GM12891 (cell line): ENCODE results near the gene RAP1GAP.

Experiments used
- DNase-seq: peaks from one replicate; pipeline ENCODE4 v3.0.0; 2011; ENCODE audit warnings: low spot score; ENCODE audit not compliant: insufficient read length
- FAIRE-seq: peaks from 2 replicates; lab custom pipeline; 2011; peaks lifted over from hg19 to GRCh38; lab: Jason Lieb, UNC
- PAX5 ChIP-seq: IDR thresholded peaks from 2 replicates; pipeline ENCODE4 v1.6.1; 2011; ENCODE audit warnings: low read length, moderate library complexity, mild to moderate bottlenecking; ENCODE audit not compliant: insufficient read depth, severe bottlenecking
- POLR2A ChIP-seq: IDR thresholded peaks from 2 replicates; pipeline ENCODE4 v1.6.1; 2011; ENCODE audit warnings: low read depth, low read length, control low read depth
- POLR2AphosphoS5 ChIP-seq: IDR thresholded peaks from 2 replicates; pipeline ENCODE4 v1.6.1; 2011; ENCODE audit warnings: low read depth, low read length, control low read depth
- POU2F2 ChIP-seq: IDR thresholded peaks from 2 replicates; pipeline ENCODE4 v1.6.1; 2011; ENCODE audit warnings: low read depth, mild to moderate bottlenecking, control low read depth, low read length, moderate library complexity
- SPI1 ChIP-seq: IDR thresholded peaks from 2 replicates; pipeline ENCODE4 v1.6.1; 2011; ENCODE audit warnings: low read depth, low read length, control low read depth
- TAF1 ChIP-seq: IDR thresholded peaks from 2 replicates; pipeline ENCODE4 v1.6.1; 2011; ENCODE audit warnings: low read depth, low read length, control low read depth

The RAP1GAP gene

GRCh38 chr1:21702780-21703179, 33.6 kb upstream of the RAP1GAP start:
- TF ChIP-seq TAF1 (no peak), POLR2AphosphoS5 (no peak), SPI1 (no peak), POU2F2 (no peak), POLR2A (no peak), PAX5 (no peak)
- DNase-seq, result no peak
- FAIRE-seq, result no peak

GRCh38 chr1:21701401-21701800, 32.2 kb upstream of the RAP1GAP start:
- no peak for TF ChIP-seq POU2F2
- TF ChIP-seq TAF1, result no peak
- no peak for TF ChIP-seq POLR2AphosphoS5
- no peak for TF ChIP-seq SPI1
- no peak for TF ChIP-seq POLR2A
- TF ChIP-seq PAX5, result no peak
- DNase-seq, result no peak
- FAIRE-seq, result no peak

- FAIRE-seq, result no peak
- TF ChIP-seq SPI1 (no peak), PAX5 (no peak), POU2F2 (no peak), POLR2A (no peak), TAF1 (no peak), POLR2AphosphoS5 (no peak)
- DNase-seq, result no peak
Measured at GRCh38 chr1:21700094-21700493, 30.9 kb upstream of the RAP1GAP start.

GRCh38 chr1:21696931-21697330, 27.8 kb upstream of the RAP1GAP start:
- FAIRE-seq (no peak), DNase-seq (no peak)
- TF ChIP-seq TAF1, result no peak
- TF ChIP-seq POU2F2, result no peak
- TF ChIP-seq POLR2A, result no peak
- no peak for TF ChIP-seq PAX5
- no peak for TF ChIP-seq SPI1
- no peak for TF ChIP-seq POLR2AphosphoS5

- no peak for DNase-seq
- TF ChIP-seq POLR2AphosphoS5 (no peak), SPI1 (no peak), TAF1 (no peak), POLR2A (no peak), POU2F2 (no peak), PAX5 (no peak)
- FAIRE-seq, result no peak
Measured at GRCh38 chr1:21693732-21694131, 24.6 kb upstream of the RAP1GAP start.

GRCh38 chr1:21691739-21692138, 22.6 kb upstream of the RAP1GAP start:
- TF ChIP-seq SPI1 (no peak), POU2F2 (no peak), POLR2AphosphoS5 (no peak), POLR2A (no peak), TAF1 (no peak), PAX5 (no peak)
- DNase-seq (no peak), FAIRE-seq (no peak)

- TF ChIP-seq SPI1 (no peak), PAX5 (no peak), TAF1 (no peak), POLR2AphosphoS5 (no peak), POLR2A (no peak)
- no peak for FAIRE-seq
- no peak for DNase-seq
Measured at GRCh38 chr1:21689661-21690372, 20.7 kb upstream of the RAP1GAP start.

GRCh38 chr1:21687081-21687529, 17.9 kb upstream of the RAP1GAP start:
- TF ChIP-seq TAF1, result no peak
- TF ChIP-seq PAX5, result no peak
- TF ChIP-seq SPI1, result no peak
- no peak for TF ChIP-seq POLR2AphosphoS5
- TF ChIP-seq POU2F2, result no peak
- no peak for TF ChIP-seq POLR2A
- DNase-seq (no peak), FAIRE-seq (no peak)

GRCh38 chr1:21685946-21686678, 17.0 kb upstream of the RAP1GAP start:
- no peak for DNase-seq
- TF ChIP-seq SPI1 (peak; percentile 53), PAX5 (no peak), POU2F2 (no peak), TAF1 (no peak), POLR2A (no peak), POLR2AphosphoS5 (no peak)
- FAIRE-seq, result no peak
